Testis (tissue), 2 donors: Measurements from ENCODE around the gene ANKRD52.

Source experiments
- POLR2A ChIP-seq: fragments of 450-650 bp; IDR thresholded peaks from one replicate; pipeline ENCODE4 v1.6.1; 2017; ENCODE audit warnings: antibody characterized with exemption, mild to moderate bottlenecking, moderate library complexity
- TF ChIP-seq, protein P1 (sequence below), 3 experiments: fragments of 450-650 bp in 2 of 3; fragments of 200-600 bp in 1 of 3; sonication (generic) in 1 of 3; IDR thresholded peaks; one replicate each; pipeline ENCODE4 v1.5.1; 2016 to 2019; ENCODE audit warnings: antibody characterized with exemption in 3 of 3, mild to moderate bottlenecking in 2 of 3, moderate library complexity in 1 of 3

- TF ChIP-seq, protein P1, sequence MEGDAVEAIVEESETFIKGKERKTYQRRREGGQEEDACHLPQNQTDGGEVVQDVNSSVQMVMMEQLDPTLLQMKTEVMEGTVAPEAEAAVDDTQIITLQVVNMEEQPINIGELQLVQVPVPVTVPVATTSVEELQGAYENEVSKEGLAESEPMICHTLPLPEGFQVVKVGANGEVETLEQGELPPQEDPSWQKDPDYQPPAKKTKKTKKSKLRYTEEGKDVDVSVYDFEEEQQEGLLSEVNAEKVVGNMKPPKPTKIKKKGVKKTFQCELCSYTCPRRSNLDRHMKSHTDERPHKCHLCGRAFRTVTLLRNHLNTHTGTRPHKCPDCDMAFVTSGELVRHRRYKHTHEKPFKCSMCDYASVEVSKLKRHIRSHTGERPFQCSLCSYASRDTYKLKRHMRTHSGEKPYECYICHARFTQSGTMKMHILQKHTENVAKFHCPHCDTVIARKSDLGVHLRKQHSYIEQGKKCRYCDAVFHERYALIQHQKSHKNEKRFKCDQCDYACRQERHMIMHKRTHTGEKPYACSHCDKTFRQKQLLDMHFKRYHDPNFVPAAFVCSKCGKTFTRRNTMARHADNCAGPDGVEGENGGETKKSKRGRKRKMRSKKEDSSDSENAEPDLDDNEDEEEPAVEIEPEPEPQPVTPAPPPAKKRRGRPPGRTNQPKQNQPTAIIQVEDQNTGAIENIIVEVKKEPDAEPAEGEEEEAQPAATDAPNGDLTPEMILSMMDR (IDR thresholded peaks at IDR 0.05) = no peak
- no peak for TF ChIP-seq POLR2A
Observed at GRCh38 chr12:56237552-56237951, 20.6 kb downstream of the ANKRD52 start.
